ENCODE data around the gene NAE1.

NAE1 gene

DNA sequence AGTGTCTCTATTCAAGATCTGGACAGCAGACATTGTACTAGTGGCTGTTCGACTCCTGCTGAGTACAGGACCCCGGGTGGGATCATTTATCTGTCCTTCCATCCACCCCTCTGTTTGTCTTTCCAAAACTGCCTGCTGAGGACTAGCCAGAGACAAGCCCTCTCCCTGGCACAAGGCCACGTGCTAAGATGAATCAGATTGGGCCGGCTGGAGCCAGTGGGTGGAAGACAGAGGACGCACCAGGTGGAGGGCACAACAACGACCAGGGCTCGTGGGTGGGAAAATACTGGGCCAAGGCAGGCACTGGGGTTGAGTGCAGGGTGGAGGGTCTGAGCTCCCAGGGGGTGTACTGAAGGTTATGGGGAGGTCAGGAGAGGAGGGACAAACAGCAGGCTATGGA lies 12.0 kb upstream of the NAE1 start:
- no peak for DNase-seq
- Histone ChIP-seq H3K4me3 (ENCODE audit: control insufficient read depth in 1 of 7, extremely low read depth in 1 of 7, insufficient read depth in 4 of 7, low read depth in 2 of 7, low read length in 6 of 7) (no peak overlapping the region), H3K27me3 (replicated peaks in 2 of 5; ENCODE audit: control insufficient read depth in 4 of 5, insufficient read depth in 5 of 5, low read length in 4 of 5) (peaks cover 0 to 43% (median 23%) of the 10 kb centered on the region in 5 experiments), H3K4me1 (ENCODE audit: control extremely low read depth in 1 of 4, control insufficient read depth in 4 of 4, insufficient read depth in 4 of 4, low read length in 3 of 4) (peaks cover 0 to 14% (median 11%) of the 10 kb centered on the region in 4 experiments), H3K9me3 (ENCODE audit: control extremely low read depth in 1 of 5, control insufficient read depth in 4 of 5, insufficient read depth in 2 of 5, low read depth in 1 of 5, low read length in 4 of 5) (peaks cover 0 to 3% (median 0%) of the 10 kb centered on the region in 5 experiments), H3K36me3 (ENCODE audit: control insufficient read depth in 4 of 4, insufficient read depth in 4 of 4, low read length in 3 of 4) (no peaks in the 10 kb centered on the region), H3K27ac (ENCODE audit: insufficient read depth in 1 of 2, low read depth in 1 of 2, low read length in 2 of 2, poor library complexity in 1 of 2, severe bottlenecking in 2 of 2) (no peak overlapping the region)
- ChIA-PET CTCF (interaction anchor here (1.5 to 10.4 kb wide), 4 partner anchors 8 to 28 kb away, joined by 3 to 67 read pairs (median 18); partner anchors contain the start of gene NAE1), POLR2A (no interaction called here)
- 85% methylated on average over 7 of the region's 7 CpGs for WGBS (ENCODE audit: insufficient coverage)

GRCh38 chr16:66841366-66841765 lies 10.6 kb upstream of the NAE1 start:
- CTCF ChIA-PET, result interaction anchor here (1.1 to 10.4 kb wide), 3 partner anchors 10 to 26 kb away, joined by 3 to 67 read pairs (median 5); no protein-coding TSS in a partner anchor
- Histone ChIP-seq H3K4me1 (ENCODE audit: control extremely low read depth in 1 of 4, control insufficient read depth in 4 of 4, insufficient read depth in 4 of 4, low read length in 3 of 4) (peaks cover 0 to 14% (median 11%) of the 10 kb centered on the region in 4 experiments), H3K4me3 (ENCODE audit: control insufficient read depth in 1 of 7, extremely low read depth in 1 of 7, insufficient read depth in 4 of 7, low read depth in 2 of 7, low read length in 6 of 7) (no peak overlapping the region), H3K9me3 (ENCODE audit: control extremely low read depth in 1 of 5, control insufficient read depth in 4 of 5, insufficient read depth in 2 of 5, low read depth in 1 of 5, low read length in 4 of 5) (peaks cover 0 to 3% (median 0%) of the 10 kb centered on the region in 5 experiments), H3K27me3 (replicated peaks in 2 of 5; ENCODE audit: control insufficient read depth in 4 of 5, insufficient read depth in 5 of 5, low read length in 4 of 5) (peaks cover 0 to 36% (median 23%) of the 10 kb centered on the region in 5 experiments), H3K27ac (ENCODE audit: insufficient read depth in 1 of 2, low read depth in 1 of 2, low read length in 2 of 2, poor library complexity in 1 of 2, severe bottlenecking in 2 of 2) (no peak overlapping the region), H3K36me3 (ENCODE audit: control insufficient read depth in 4 of 4, insufficient read depth in 4 of 4, low read length in 3 of 4) (no peaks in the 10 kb centered on the region)
- DNase-seq, result no peak
- 96% methylated on average over 3 of the region's 4 CpGs for WGBS (ENCODE audit: insufficient coverage)
- POLR2A ChIA-PET, result no interaction called here

DNA sequence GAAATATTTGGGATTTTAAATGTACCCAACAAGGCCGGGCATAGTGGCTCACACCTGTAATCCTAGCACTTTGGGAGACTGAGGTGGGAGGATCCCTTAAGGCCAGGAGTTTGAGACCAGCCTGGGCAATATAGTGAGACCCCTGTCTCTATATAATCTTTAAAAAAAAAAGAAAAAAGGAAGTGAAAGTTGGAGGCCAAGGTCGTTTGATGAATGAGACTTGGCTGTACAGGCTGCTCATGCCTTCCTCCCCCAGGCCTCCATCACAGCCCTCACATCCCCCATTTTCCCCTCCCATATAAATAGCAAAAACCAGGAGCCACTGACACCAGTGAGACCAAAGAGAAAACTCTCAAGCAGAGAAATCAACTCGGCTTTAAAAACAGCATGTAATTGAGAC lies 10.1 kb upstream of the NAE1 start:
- no peaks in the 10 kb centered on the region for H3K36me3 ChIP-seq (ENCODE audit: control insufficient read depth in 4 of 4, insufficient read depth in 4 of 4, low read length in 3 of 4)
- DNase-seq, result no peak
- POLR2A ChIA-PET, result no interaction called here
- peaks cover 0 to 3% (median 0%) of the 10 kb centered on the region in 5 experiments for H3K9me3 ChIP-seq (ENCODE audit: control extremely low read depth in 1 of 5, control insufficient read depth in 4 of 5, insufficient read depth in 2 of 5, low read depth in 1 of 5, low read length in 4 of 5)
- peaks cover 0 to 14% (median 11%) of the 10 kb centered on the region in 4 experiments for H3K4me1 ChIP-seq (ENCODE audit: control extremely low read depth in 1 of 4, control insufficient read depth in 4 of 4, insufficient read depth in 4 of 4, low read length in 3 of 4)
- H3K27me3 ChIP-seq (replicated peaks in 2 of 5; ENCODE audit: control insufficient read depth in 4 of 5, insufficient read depth in 5 of 5, low read length in 4 of 5), result peaks cover 0 to 31% (median 21%) of the 10 kb centered on the region in 5 experiments
- CTCF ChIA-PET, result interaction anchor here (1.1 to 10.4 kb wide), 2 partner anchors 15 to 26 kb away, joined by 3 to 67 read pairs; no protein-coding TSS in a partner anchor
- 70% methylated on average over 1 of the region's 3 CpGs for WGBS (ENCODE audit: insufficient coverage)
- H3K27ac ChIP-seq (ENCODE audit: insufficient read depth in 1 of 2, low read depth in 1 of 2, low read length in 2 of 2, poor library complexity in 1 of 2, severe bottlenecking in 2 of 2), result no peak overlapping the region
- no peak overlapping the region for H3K4me3 ChIP-seq (ENCODE audit: control insufficient read depth in 1 of 7, extremely low read depth in 1 of 7, insufficient read depth in 4 of 7, low read depth in 2 of 7, low read length in 6 of 7)

- H3K4me3 ChIP-seq (ENCODE audit: control insufficient read depth in 1 of 7, extremely low read depth in 1 of 7, insufficient read depth in 4 of 7, low read depth in 2 of 7, low read length in 6 of 7), result no peak overlapping the region
- H3K9me3 ChIP-seq (ENCODE audit: control extremely low read depth in 1 of 5, control insufficient read depth in 4 of 5, insufficient read depth in 2 of 5, low read depth in 1 of 5, low read length in 4 of 5), result peaks cover 0 to 3% (median 0%) of the 10 kb centered on the region in 5 experiments
- ChIA-PET POLR2A (interaction anchor here (0.7 kb wide), 1 partner anchor 10 kb away, joined by 3 read pairs; no protein-coding TSS in a partner anchor), CTCF (interaction anchor here (1.3 to 3.1 kb wide), 6 partner anchors 9 to 71 kb away, joined by 3 to 10 read pairs (median 8); partner anchors contain the start of gene CA7)
- WGBS (ENCODE audit: insufficient coverage), result 92% methylated on average over 4 of the region's 5 CpGs
- H3K27me3 ChIP-seq (replicated peaks in 2 of 5; ENCODE audit: control insufficient read depth in 4 of 5, insufficient read depth in 5 of 5, low read length in 4 of 5), result peaks cover 0 to 2% (median 0%) of the 10 kb centered on the region in 5 experiments
- H3K36me3 ChIP-seq (ENCODE audit: control insufficient read depth in 4 of 4, insufficient read depth in 4 of 4, low read length in 3 of 4), result no peaks in the 10 kb centered on the region
- no peak for DNase-seq
- H3K27ac ChIP-seq (ENCODE audit: insufficient read depth in 1 of 2, low read depth in 1 of 2, low read length in 2 of 2, poor library complexity in 1 of 2, severe bottlenecking in 2 of 2), result no peak overlapping the region
- H3K4me1 ChIP-seq (ENCODE audit: control extremely low read depth in 1 of 4, control insufficient read depth in 4 of 4, insufficient read depth in 4 of 4, low read length in 3 of 4), result peaks cover 0 to 3% (median 3%) of the 10 kb centered on the region in 4 experiments
These were observed 4.0 kb upstream of the NAE1 start for GRCh38 chr16:66834746-66835145.

- Histone ChIP-seq H3K4me1 (ENCODE audit: control extremely low read depth in 1 of 4, control insufficient read depth in 4 of 4, insufficient read depth in 4 of 4, low read length in 3 of 4) (peaks cover 8 to 14% (median 11%) of the 10 kb centered on the region in 4 experiments), H3K4me3 (ENCODE audit: control insufficient read depth in 1 of 7, extremely low read depth in 1 of 7, insufficient read depth in 4 of 7, low read depth in 2 of 7, low read length in 6 of 7) (no peak overlapping the region), H3K27ac (ENCODE audit: insufficient read depth in 1 of 2, low read depth in 1 of 2, low read length in 2 of 2, poor library complexity in 1 of 2, severe bottlenecking in 2 of 2) (no peak overlapping the region), H3K27me3 (replicated peaks in 2 of 5; ENCODE audit: control insufficient read depth in 4 of 5, insufficient read depth in 5 of 5, low read length in 4 of 5) (peaks cover 0 to 2% (median 0%) of the 10 kb centered on the region in 5 experiments), H3K9me3 (ENCODE audit: control extremely low read depth in 1 of 5, control insufficient read depth in 4 of 5, insufficient read depth in 2 of 5, low read depth in 1 of 5, low read length in 4 of 5) (no peaks in the 10 kb centered on the region), H3K36me3 (ENCODE audit: control insufficient read depth in 4 of 4, insufficient read depth in 4 of 4, low read length in 3 of 4) (peaks cover 0 to 3% (median under 1%) of the 10 kb centered on the region in 4 experiments)
- no peak for DNase-seq
- CTCF ChIA-PET, result interaction anchor here (1.2 to 5.6 kb wide), 8 partner anchors 11 to 40 kb away, joined by 3 to 91 read pairs (median 9); partner anchors contain the start of gene CA7
- POLR2A ChIA-PET, result no interaction called here
- 96% methylated on average over 6 of the region's 7 CpGs for WGBS (ENCODE audit: insufficient coverage)
These were observed 2.0 kb upstream of the NAE1 start for GRCh38 chr16:66832661-66833305.

DNA sequence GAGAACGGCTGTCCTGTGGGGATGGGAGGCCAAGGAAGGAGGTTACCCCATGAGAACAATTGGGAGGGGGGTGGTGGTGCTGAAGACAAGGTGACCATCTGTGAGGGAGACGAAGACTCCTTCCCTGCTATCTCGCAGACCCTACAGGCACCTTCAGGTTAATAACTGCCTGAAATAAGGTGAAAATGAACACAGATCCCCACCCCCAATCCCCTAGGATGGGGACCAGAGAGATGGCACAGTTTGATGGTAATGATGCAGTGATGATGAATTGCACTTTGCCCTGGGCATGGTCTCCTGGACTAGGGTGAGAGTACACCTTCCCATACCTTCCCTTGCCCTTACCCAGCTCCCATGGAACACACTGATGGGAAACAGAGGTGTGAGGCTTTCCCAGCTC lies 1.4 kb upstream of the NAE1 start:
- H3K9me3 ChIP-seq (ENCODE audit: control extremely low read depth in 1 of 5, control insufficient read depth in 4 of 5, insufficient read depth in 2 of 5, low read depth in 1 of 5, low read length in 4 of 5), result no peaks in the 10 kb centered on the region
- H3K36me3 ChIP-seq (ENCODE audit: control insufficient read depth in 4 of 4, insufficient read depth in 4 of 4, low read length in 3 of 4), result peaks cover 0 to 7% (median 3%) of the 10 kb centered on the region in 4 experiments
- CTCF ChIA-PET, result interaction anchor here (0.9 to 5.6 kb wide), 6 partner anchors 12 to 36 kb away, joined by 3 to 91 read pairs (median 10); partner anchors contain the start of gene CA7
- peaks cover 0 to 2% (median 0%) of the 10 kb centered on the region in 5 experiments for H3K27me3 ChIP-seq (replicated peaks in 2 of 5; ENCODE audit: control insufficient read depth in 4 of 5, insufficient read depth in 5 of 5, low read length in 4 of 5)
- DNase-seq, result no peak
- peaks cover 8 to 14% (median 11%) of the 10 kb centered on the region in 4 experiments for H3K4me1 ChIP-seq (ENCODE audit: control extremely low read depth in 1 of 4, control insufficient read depth in 4 of 4, insufficient read depth in 4 of 4, low read length in 3 of 4)
- WGBS (ENCODE audit: insufficient coverage), result 60% methylated on average over 1 of the region's 3 CpGs
- no peak overlapping the region for H3K27ac ChIP-seq (ENCODE audit: insufficient read depth in 1 of 2, low read depth in 1 of 2, low read length in 2 of 2, poor library complexity in 1 of 2, severe bottlenecking in 2 of 2)
- no peak overlapping the region for H3K4me3 ChIP-seq (ENCODE audit: control insufficient read depth in 1 of 7, extremely low read depth in 1 of 7, insufficient read depth in 4 of 7, low read depth in 2 of 7, low read length in 6 of 7)
- POLR2A ChIA-PET, result no interaction called here

GRCh38 chr16:66824006-66824405 lies 6.8 kb downstream of the NAE1 start:
- ChIA-PET POLR2A (no interaction called here), CTCF (interaction anchor here (1.0 to 3.0 kb wide), 6 partner anchors 8 to 96 kb away, joined by 3 to 23 read pairs (median 4); no protein-coding TSS in a partner anchor)
- Histone ChIP-seq H3K4me3 (ENCODE audit: control insufficient read depth in 1 of 7, extremely low read depth in 1 of 7, insufficient read depth in 4 of 7, low read depth in 2 of 7, low read length in 6 of 7) (no peak overlapping the region), H3K9me3 (ENCODE audit: control extremely low read depth in 1 of 5, control insufficient read depth in 4 of 5, insufficient read depth in 2 of 5, low read depth in 1 of 5, low read length in 4 of 5) (no peaks in the 10 kb centered on the region), H3K4me1 (ENCODE audit: control extremely low read depth in 1 of 4, control insufficient read depth in 4 of 4, insufficient read depth in 4 of 4, low read length in 3 of 4) (peaks cover 0 to 4% (median 2%) of the 10 kb centered on the region in 4 experiments), H3K27ac (ENCODE audit: insufficient read depth in 1 of 2, low read depth in 1 of 2, low read length in 2 of 2, poor library complexity in 1 of 2, severe bottlenecking in 2 of 2) (no peak overlapping the region), H3K27me3 (replicated peaks in 2 of 5; ENCODE audit: control insufficient read depth in 4 of 5, insufficient read depth in 5 of 5, low read length in 4 of 5) (no peaks in the 10 kb centered on the region), H3K36me3 (ENCODE audit: control insufficient read depth in 4 of 4, insufficient read depth in 4 of 4, low read length in 3 of 4) (peaks cover 6 to 58% (median 34%) of the 10 kb centered on the region in 4 experiments)
- 90% methylated on average over 1 of the region's 4 CpGs for WGBS (ENCODE audit: insufficient coverage)
- no peak for DNase-seq
